Thymus (tissue), 11 donors: ENCODE data around the gene DMBT1. TPM values are rescaled to one million over a fixed set of nuclear protein-coding genes. Genes with fewer than 3 reads are reported as not detected.

Source experiments
- DNase-seq, 9 donors: peaks; one replicate each; pipeline ENCODE4 v3.0.0-alpha.2; 2013; ENCODE audit warnings: low spot score in 9 of 9, low read depth in 6 of 9, missing footprints in 1 of 9
- H3K27ac ChIP-seq, 2 donors: one replicate each; pipeline ENCODE4 v1.5.1; 2013; ENCODE audit warnings: control low read depth in 1 of 2, low read depth in 1 of 2, low read length in 1 of 2, mild to moderate bottlenecking in 1 of 2, moderate library complexity in 1 of 2
- H3K27me3 ChIP-seq, 2 donors: one replicate each; pipeline ENCODE4 v1.5.1; 2013; ENCODE audit warnings: low read length in 1 of 2; ENCODE audit not compliant: control insufficient read depth in 2 of 2, insufficient read depth in 1 of 2
- H3K36me3 ChIP-seq, 2 donors: one replicate each; pipeline ENCODE4 v1.5.1; 2013; ENCODE audit warnings: low read length in 1 of 2, mild to moderate bottlenecking in 1 of 2, moderate library complexity in 1 of 2; ENCODE audit not compliant: control insufficient read depth in 2 of 2, insufficient read depth in 2 of 2
- H3K4me1 ChIP-seq, 2 donors: one replicate each; pipeline ENCODE4 v1.5.1; 2013; ENCODE audit warnings: low read length in 2 of 2; ENCODE audit not compliant: control insufficient read depth in 2 of 2, insufficient read depth in 2 of 2
- H3K4me3 ChIP-seq, 2 donors: one replicate each; pipeline ENCODE4 v1.5.1; 2013; ENCODE audit warnings: low read length in 2 of 2, control low read depth in 1 of 2, mild to moderate bottlenecking in 1 of 2
- H3K9me3 ChIP-seq, 2 donors: one replicate each; pipeline ENCODE4 v1.5.1; 2013; ENCODE audit warnings: low read length in 1 of 2, mild to moderate bottlenecking in 1 of 2; ENCODE audit not compliant: control insufficient read depth in 2 of 2, insufficient read depth in 1 of 2
- WGBS: extraction: QIAGEN DNeasy Blood & Tissue Kit; methylation state at CpG from one replicate; pipeline ENCODE4 v1.1.7; 2013; 5-methylcytosine and 5-hydroxymethylcytosine counted together
- polyA plus RNA-seq: library from polyadenylated mRNA; stranded (reverse); fragments of 200-250 nt; gene quantifications from one replicate; pipeline ENCODE4 v1.2.3, GENCODE V29; 2013
- total RNA-seq: library from RNA; stranded (reverse); fragments of 120-200 nt; gene quantifications from one replicate; pipeline ENCODE4 v1.2.4, GENCODE V29; 2013
- donor health status: healthy.

Gene DMBT1
- total and polyA plus RNA-seq, 2 donors: 0.09 to 0.27 TPM

- no peak for DNase-seq
- Histone ChIP-seq H3K27me3 (no peaks in the 10 kb centered on the region), H3K4me3 (no peak overlapping the region), H3K36me3 (no peaks in the 10 kb centered on the region), H3K27ac (no peak overlapping the region), H3K9me3 (no peaks in the 10 kb centered on the region), H3K4me1 (no peaks in the 10 kb centered on the region)
- 84% methylated on average over 2 of the region's 2 CpGs for WGBS
These were observed 114.7 kb downstream of the DMBT1 start for GRCh38 chr10:122675278-122675677.

GRCh38 chr10:122678266-122678665 lies 117.7 kb downstream of the DMBT1 start:
- Histone ChIP-seq H3K27me3 (no peaks in the 10 kb centered on the region), H3K9me3 (no peaks in the 10 kb centered on the region), H3K36me3 (no peaks in the 10 kb centered on the region), H3K4me3 (no peak overlapping the region), H3K27ac (no peak overlapping the region), H3K4me1 (no peaks in the 10 kb centered on the region)
- DNase-seq: no peak

GRCh38 chr10:122682522-122682921 lies 122.0 kb downstream of the DMBT1 start:
- Histone ChIP-seq H3K9me3 (no peaks in the 10 kb centered on the region), H3K27ac (no peak overlapping the region), H3K36me3 (no peaks in the 10 kb centered on the region), H3K4me3 (no peak overlapping the region), H3K4me1 (no peaks in the 10 kb centered on the region), H3K27me3 (no peaks in the 10 kb centered on the region)
- DNase-seq: no peak
- 90% methylated on average over 5 of the region's 5 CpGs for WGBS

- H3K36me3 ChIP-seq: no peaks in the 10 kb centered on the region
- 86% methylated on average over 6 of the region's 6 CpGs for WGBS
- no peak for DNase-seq
These were observed 127.9 kb downstream of the DMBT1 start for GRCh38 chr10:122688293-122688989.

GRCh38 chr10:122689146-122689820 lies 128.7 kb downstream of the DMBT1 start:
- Histone ChIP-seq H3K27ac (no peak overlapping the region), H3K4me1 (no peaks in the 10 kb centered on the region)

More at GRCh38 chr10:122688293-122688989, 127.9 kb downstream of the DMBT1 start:
- Histone ChIP-seq H3K27me3 (no peaks in the 10 kb centered on the region), H3K4me1 (no peaks in the 10 kb centered on the region), H3K4me3 (no peak overlapping the region), H3K27ac (no peak overlapping the region), H3K9me3 (no peaks in the 10 kb centered on the region)

GRCh38 chr10:122692744-122693143 lies 132.2 kb downstream of the DMBT1 start:
- Histone ChIP-seq H3K27ac (no peak overlapping the region), H3K4me3 (no peak overlapping the region), H3K4me1 (no peaks in the 10 kb centered on the region), H3K9me3 (no peaks in the 10 kb centered on the region), H3K27me3 (no peaks in the 10 kb centered on the region), H3K36me3 (no peaks in the 10 kb centered on the region)
- 88% methylated on average over 5 of the region's 5 CpGs for WGBS
- no peak for DNase-seq

More at GRCh38 chr10:122689146-122689820, 128.7 kb downstream of the DMBT1 start:
- H3K27me3 ChIP-seq: no peaks in the 10 kb centered on the region
- WGBS: 88% methylated on average over 6 of the region's 6 CpGs
- no peak overlapping the region for H3K4me3 ChIP-seq
- no peaks in the 10 kb centered on the region for H3K36me3 ChIP-seq
- no peak for DNase-seq
- no peaks in the 10 kb centered on the region for H3K9me3 ChIP-seq

Other genes starting within 250 kb of the DMBT1 start
- 11.1 TPM for gene PLEKHA1, start 186.0 kb upstream of the DMBT1 start, total RNA-seq
- gene PLEKHA1, start 186.0 kb upstream of the DMBT1 start, polyA plus RNA-seq: 28.2 TPM
- gene ARMS2, start 106.1 kb upstream of the DMBT1 start, total RNA-seq: not detected
- gene ARMS2, start 106.1 kb upstream of the DMBT1 start, polyA plus RNA-seq: 0.18 TPM
- gene HTRA1, start 99.2 kb upstream of the DMBT1 start, total RNA-seq: 12.0 TPM
- 82.8 TPM for gene HTRA1, start 99.2 kb upstream of the DMBT1 start, polyA plus RNA-seq
- not detected for gene C10orf120, start 139.1 kb downstream of the DMBT1 start, total RNA-seq
- 0.02 TPM for gene C10orf120, start 139.1 kb downstream of the DMBT1 start, polyA plus RNA-seq